ENCODE results near the gene TIFAB.
A peak's percentile ranks its signal among the peaks of the same experiment; 100 is the strongest.
"Not testable (repeated sequence)": the region's sequence is repeated elsewhere in the genome, so short reads cannot be mapped to it uniquely, and the experiment has no call there.

The TIFAB gene

GRCh38 chr5:135452321-135453030 is at the start of gene TIFAB:
TIFAB (minus strand) TSS chr5:135452351; CDS start chr5:135449939, 2,412 bp downstream.
- DNase-seq, result no peak

- no peak for DNase-seq
Observed at GRCh38 chr5:135498637-135498995, 46.5 kb upstream of the TIFAB start.

DNA sequence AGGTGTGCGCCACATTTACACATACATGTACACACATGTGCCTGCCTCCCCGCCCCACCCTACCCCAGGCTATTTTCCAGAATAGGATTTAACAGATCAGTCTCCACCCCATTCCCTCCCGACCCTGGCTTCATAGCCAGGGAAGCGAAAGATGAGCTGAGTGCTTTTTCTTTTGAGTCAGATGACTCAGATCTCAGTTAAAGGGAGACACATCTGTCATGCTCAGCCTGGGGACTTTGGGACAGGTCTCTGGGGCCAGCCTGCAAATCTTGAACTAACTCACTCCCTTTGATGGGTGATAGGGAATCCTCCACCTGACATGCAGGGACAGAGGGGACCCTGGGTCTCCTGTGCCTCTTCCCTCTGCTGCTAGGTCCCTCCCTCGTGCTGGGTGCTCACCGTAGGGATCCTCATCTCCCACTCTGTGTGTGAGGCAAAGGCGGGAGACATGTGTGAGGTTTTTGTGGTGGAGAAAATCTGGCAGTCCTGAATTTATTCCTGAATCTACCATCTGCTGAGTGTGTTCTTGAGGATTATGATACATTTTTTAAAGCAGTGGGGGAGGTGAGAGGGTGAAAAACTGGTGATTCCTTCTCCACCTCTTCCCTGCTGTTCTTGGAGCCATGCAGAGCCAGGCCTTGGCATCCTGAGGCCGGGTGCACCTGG is 46.0 kb upstream of the TIFAB start:
- DNase-seq, result no peak

DNA sequence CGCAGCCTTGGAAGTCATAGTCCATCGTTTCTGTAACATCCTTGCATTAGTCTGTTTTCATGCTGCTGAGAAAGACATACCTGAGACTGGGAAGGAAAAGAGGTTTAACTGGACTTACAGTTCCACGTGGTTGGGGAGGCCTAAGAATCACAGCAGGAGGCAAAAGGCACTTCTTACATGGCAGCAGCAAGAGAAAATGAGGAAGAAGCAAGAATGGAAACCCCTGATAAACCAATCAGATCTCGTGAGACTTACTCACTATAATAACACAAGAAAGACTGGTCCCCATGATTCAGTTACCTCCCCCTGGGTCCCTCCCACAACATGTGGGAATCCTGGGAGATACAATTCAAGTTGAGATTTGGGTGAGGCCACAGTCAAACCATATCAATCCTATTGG is 43.4 kb upstream of the TIFAB start:
- not testable (repeated sequence) for DNase-seq

DNA sequence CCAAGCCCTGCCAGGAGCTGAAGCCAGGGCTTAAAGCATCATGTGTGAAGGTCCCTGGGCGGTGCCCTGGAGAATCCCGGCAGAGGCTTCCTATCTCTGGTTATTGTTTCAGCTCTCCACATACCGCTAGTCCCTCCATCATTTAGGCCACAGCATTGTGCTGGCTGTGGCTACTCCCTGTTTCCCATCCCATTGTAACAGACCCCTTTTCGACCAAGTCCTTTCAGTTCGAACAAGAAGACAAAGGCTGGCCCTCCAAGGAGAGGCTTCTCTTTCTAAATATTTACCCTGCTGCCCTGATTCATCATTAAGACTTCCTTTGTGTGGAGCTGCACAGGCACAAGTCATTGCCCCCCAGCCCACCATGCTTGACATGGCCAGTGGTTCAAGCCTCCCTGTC is 42.0 kb upstream of the TIFAB start:
- DNase-seq, result no peak

- no peak for DNase-seq
Observed at GRCh38 chr5:135493406-135494180, 41.4 kb upstream of the TIFAB start.

- no peak for DNase-seq
Observed at GRCh38 chr5:135492319-135492626, 40.1 kb upstream of the TIFAB start.

GRCh38 chr5:135491552-135492318 is 39.6 kb upstream of the TIFAB start:
- peak; percentile 74 for DNase-seq

- DNase-seq, result no peak
Observed at GRCh38 chr5:135491038-135491551, 38.9 kb upstream of the TIFAB start.

DNA sequence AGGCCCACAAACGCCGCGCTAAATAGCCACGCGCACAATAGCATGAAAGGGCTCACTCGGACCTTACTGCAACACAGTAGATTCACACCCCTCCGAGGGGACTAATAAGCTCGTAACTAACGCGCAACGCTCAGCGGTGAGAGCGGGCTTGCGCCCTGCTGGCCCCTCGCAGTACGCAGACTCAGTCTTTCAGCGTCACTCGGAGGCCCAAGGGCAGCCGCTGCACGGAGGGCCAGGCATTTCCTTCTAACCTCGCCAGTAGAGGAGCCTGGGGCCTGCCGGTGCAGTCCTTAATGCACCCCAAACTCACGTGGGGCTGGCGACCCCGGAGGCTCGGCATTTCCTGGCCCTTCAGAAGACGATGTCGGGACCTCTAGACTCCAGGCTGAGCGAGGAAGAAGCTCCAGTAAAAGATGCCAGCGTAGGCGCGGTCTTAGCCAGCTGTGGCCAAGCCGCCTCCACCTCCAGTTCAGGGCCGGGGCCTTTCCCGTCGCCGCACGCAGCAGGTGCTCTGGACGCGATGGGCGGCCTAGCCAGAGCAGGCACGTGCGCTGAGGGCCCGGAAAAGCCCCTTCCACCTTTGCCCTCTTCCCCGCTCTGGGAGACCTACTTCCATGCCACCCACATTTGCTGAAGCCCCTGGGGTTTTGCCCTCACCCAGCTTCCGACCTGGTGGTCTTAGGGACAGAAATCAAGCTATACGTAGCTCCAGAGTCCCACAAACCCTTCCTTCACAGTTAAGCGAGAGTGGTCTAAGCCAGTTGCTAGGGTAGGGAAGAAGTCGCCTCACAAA is 38.3 kb upstream of the TIFAB start:
- no peak for DNase-seq

- DNase-seq, result no peak
Observed at GRCh38 chr5:135489466-135490244, 37.5 kb upstream of the TIFAB start.

DNA sequence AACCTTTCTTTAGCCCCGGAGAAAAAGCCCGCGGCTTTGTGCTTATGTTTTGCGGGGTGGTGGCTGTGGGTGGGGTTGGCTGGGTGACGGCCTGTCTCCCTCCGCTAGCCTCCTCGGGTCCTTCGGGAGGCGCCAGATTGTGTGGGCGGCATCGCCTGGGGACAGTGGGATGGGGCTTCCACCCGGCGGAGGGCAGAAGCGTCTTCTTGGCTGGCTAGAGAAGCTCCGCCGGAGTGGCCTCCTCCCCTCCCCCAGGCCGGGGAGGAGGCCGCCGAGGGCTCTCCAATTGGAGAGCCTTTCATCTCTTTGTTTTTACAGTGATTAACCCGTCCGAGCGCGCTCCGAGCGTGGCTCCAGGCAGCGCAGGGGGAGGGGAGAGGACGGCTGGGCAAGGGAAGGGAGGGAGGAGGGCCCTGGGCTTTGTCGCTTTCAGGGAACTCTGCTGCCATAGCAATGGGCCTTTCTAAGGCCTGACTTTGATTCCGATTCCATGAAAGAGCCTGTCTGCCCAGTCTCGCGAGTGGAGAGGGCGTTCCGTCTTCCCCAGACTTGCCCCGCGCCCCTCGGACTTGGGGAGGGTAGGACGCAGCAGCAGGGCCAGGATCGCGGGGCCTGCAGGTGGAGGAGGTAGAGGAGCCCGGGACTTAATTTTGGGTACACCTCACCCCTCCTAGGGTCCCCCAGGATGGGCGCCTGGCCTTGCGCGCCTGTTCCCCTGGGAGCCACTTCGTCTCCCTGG is 36.7 kb upstream of the TIFAB start:
- DNase-seq, result peak; percentile 56

- no peak for DNase-seq
Observed at GRCh38 chr5:135487839-135488514, 35.8 kb upstream of the TIFAB start.

GRCh38 chr5:135487037-135487395 is 34.9 kb upstream of the TIFAB start:
- DNase-seq, result no peak

DNA sequence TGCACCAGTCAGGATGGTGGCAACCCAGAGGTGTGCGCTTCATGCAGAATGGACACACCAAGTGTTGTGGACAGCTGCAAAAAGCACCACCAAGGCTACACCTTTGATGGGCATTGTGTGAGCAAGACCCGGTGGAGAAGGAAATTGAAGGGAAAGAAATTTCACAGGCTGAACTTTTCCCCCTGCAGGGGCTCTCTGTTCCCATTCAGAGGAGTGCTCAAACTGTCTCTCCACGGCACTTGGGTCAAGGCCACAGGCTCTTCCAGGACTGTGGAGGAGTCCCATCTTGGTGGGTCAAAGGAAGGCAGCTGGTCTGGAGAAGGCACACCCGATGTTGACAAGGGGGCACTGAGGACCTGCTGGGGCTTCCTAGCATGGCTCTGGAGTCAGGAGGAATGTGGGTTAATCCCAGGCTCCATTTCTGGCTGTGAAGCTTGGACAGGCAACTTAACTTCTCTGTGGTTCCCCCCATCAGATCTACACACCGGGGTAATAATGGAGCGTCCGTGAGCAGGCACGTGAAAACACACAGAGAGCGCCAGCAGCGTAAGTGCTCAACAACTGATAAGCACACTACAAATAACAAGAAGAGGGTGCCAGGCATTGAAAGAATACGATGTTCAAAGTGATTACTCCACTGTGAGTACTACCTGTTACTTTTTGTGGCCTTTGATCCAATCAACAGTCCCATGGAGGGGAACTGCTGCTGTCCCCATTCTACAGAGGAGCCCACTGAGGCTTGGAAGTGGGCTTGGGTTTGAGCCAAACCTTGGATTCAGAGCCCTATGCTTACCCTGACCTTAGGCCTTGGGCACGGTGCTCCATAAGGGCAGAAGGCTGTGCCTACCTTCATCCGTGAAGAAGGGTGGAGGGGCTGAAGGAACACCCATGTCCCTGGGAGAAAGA is 34.2 kb upstream of the TIFAB start:
- DNase-seq, result no peak

- DNase-seq, result peak; percentile 66
Observed at GRCh38 chr5:135484674-135485086, 32.5 kb upstream of the TIFAB start.

DNA sequence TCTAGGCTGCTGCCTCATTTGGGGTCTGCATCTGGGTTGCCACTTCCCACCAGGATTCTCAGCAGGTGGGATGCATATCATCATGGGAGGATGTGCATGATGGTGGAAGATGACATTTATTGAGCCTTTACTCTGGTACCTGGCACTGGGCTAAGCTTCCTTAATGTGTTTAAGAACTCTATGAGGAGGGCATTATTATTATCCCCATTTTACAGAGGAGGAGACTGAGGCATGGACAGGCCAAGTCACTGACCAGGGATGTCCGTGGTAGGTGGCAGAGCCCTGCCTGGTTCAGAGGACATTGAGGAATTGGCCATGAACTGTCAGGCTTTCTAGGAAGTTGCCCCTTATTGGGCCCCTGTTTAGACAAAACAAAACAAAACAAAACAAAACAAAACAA is 31.1 kb upstream of the TIFAB start:
- no peak for DNase-seq

- no peak for DNase-seq
Observed at GRCh38 chr5:135482381-135482933, 30.3 kb upstream of the TIFAB start.

GRCh38 chr5:135481909-135482311 is 29.8 kb upstream of the TIFAB start:
- DNase-seq, result no peak
